Natural killer cell (primary cell): Measurements from ENCODE around the gene NDST1. TPM values are rescaled to one million over a fixed set of nuclear protein-coding genes. Genes with fewer than 3 reads are reported as not detected.
A peak's percentile ranks its signal among the peaks of the same experiment; 100 is the strongest.
"Not testable (repeated sequence)": the region's sequence is repeated elsewhere in the genome, so short reads cannot be mapped to it uniquely, and the experiment has no call there.

Experiments
- ATAC-seq, 3 donors: fragments of 150-1000 bp in 2 of 3; fragments of 200-7000 bp in 1 of 3; cut with Tn5 transposase; 1 replicate in 1 of 3; 2 replicates in 2 of 3; pipeline ENCODE4 v1.10.0; 2021; ENCODE audit warnings: mild to moderate bottlenecking in 2 of 3, moderate library complexity in 2 of 3
- DNase-seq, 2 donors: peaks; one replicate each; pipeline versions ENCODE4 v3.0.0 to v3.0.0-alpha.2; 2013 to 2021; ENCODE audit warnings: mixed read lengths in 1 of 2
- H3K27ac ChIP-seq: one replicate; pipeline ENCODE4 v1.5.1; 2013; ENCODE audit warnings: mild to moderate bottlenecking, low read length
- H3K27me3 ChIP-seq: one replicate; pipeline ENCODE4 v1.6.1; 2013; ENCODE audit warnings: low read length; ENCODE audit not compliant: control insufficient read depth, insufficient read depth
- H3K36me3 ChIP-seq: one replicate; pipeline ENCODE4 v1.6.1; 2013; ENCODE audit warnings: low read length; ENCODE audit not compliant: control insufficient read depth, insufficient read depth
- H3K4me1 ChIP-seq: one replicate; pipeline ENCODE4 v1.6.1; 2013; ENCODE audit warnings: low read length; ENCODE audit not compliant: control insufficient read depth, insufficient read depth
- H3K4me3 ChIP-seq: one replicate; pipeline ENCODE4 v1.5.1; 2013; ENCODE audit warnings: low read length
- H3K9me3 ChIP-seq: one replicate; pipeline ENCODE4 v1.6.1; 2013; ENCODE audit warnings: low read length; ENCODE audit not compliant: control insufficient read depth, insufficient read depth
- H3K27ac Mint-ChIP-seq, 2 donors: one replicate each; pipeline ENCODE4 v1.8.0; 2022; ENCODE audit warnings: mild to moderate bottlenecking in 2 of 2, mixed read lengths in 2 of 2, moderate library complexity in 1 of 2
- H3K27me3 Mint-ChIP-seq, 2 donors: one replicate each; pipeline ENCODE4 v1.8.0; 2022; ENCODE audit warnings: low read depth in 2 of 2, mixed read lengths in 2 of 2
- H3K36me3 Mint-ChIP-seq: one replicate; pipeline ENCODE4 v1.8.0; 2022; ENCODE audit warnings: mixed read lengths
- H3K4me1 Mint-ChIP-seq, 2 donors: one replicate each; pipeline ENCODE4 v1.8.0; 2022; ENCODE audit warnings: mixed read lengths in 2 of 2
- H3K4me3 Mint-ChIP-seq: one replicate; pipeline ENCODE4 v1.8.0; 2022; ENCODE audit warnings: mild to moderate bottlenecking, moderate library complexity, mixed read lengths
- H3K9me3 Mint-ChIP-seq, 2 donors: one replicate each; pipeline ENCODE4 v1.8.0; 2022; ENCODE audit warnings: mixed read lengths in 2 of 2
- WGBS: methylation state at CpG from one replicate; pipeline ENCODE4 v1.1.7; 2013; ENCODE audit warnings: missing lambda C conversion rate; ENCODE audit not compliant: insufficient coverage; 5-methylcytosine and 5-hydroxymethylcytosine counted together
- intact Hi-C: fragments of 100-400 bp; cut with micrococcal nuclease; formaldehyde crosslinking; loops from one replicate; pipeline ENCODE4 v1.14.2; 2022
- total RNA-seq, 4 donors: library from RNA; stranded (reverse); fragments of 120-200 nt in 1 of 4; gene quantifications; one replicate each; pipeline versions ENCODE4 v1.2.3 to v1.2.4, GENCODE V29; 2013 to 2022
- TF ChIP-seq, protein P1 (sequence below): fragments of 200-600 bp; IDR thresholded peaks from one replicate; pipeline ENCODE4 v1.8.0; 2022; ENCODE audit warnings: antibody characterized with exemption

The NDST1 gene
- total RNA-seq, 3 donors from 2014 or later (not counting 1 experiment from before 2014, with no cell fraction given), result 2.8 to 12.3 (median 4.3) TPM

DNA sequence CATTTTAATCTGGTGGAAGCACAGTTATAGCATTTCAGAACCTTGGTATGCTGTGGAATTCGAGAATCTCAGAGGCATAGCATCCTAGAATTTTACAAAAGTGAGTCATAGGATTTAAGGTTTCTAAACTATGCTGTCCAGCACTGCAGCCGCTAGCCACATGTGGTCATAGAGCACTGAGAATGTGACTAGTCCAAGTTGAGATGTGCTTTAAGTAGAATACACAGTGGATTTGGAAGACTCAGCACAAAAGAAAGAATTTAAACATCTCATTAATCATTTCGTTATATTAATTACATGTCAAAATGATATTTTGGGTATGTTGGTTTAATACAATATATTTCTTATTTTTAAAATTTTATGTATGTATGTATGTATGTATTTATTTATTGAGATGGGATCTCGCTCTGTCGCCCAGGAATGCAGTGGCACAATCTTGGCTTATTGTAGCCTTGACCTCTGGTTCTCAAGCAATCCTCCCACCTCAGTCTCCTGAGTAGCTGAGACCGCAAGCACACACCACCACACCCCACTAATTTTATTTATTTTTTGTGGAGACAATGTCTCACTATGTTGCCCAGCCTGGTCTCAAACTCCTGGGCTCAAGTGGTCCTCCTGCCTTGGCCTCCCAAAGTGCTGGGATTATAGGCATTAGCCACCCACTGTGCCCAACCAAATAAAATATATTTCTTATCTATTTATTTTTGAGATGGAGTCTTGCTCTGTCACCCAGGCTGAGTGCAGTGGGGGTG is 38.0 kb upstream of the NDST1 start:
- no peak for ATAC-seq
- Mint-ChIP-seq H3K4me3 (no peak overlapping the region), H3K27ac (no peak overlapping the region), H3K36me3 (no peaks in the 10 kb centered on the region), H3K27me3 (peaks cover 0 to 9% of the 10 kb centered on the region in 2 donors), H3K4me1 (no peaks in the 10 kb centered on the region), H3K9me3 (no peaks in the 10 kb centered on the region)
- no peaks in the 10 kb centered on the region for H3K27me3 ChIP-seq
- 97% methylated on average over 3 of the region's 6 CpGs for WGBS
- DNase-seq, result no peak
- H3K4me3 ChIP-seq, result no peak overlapping the region
- no peaks in the 10 kb centered on the region for H3K4me1 ChIP-seq
- no peak overlapping the region for H3K27ac ChIP-seq
- TF ChIP-seq, protein P1, sequence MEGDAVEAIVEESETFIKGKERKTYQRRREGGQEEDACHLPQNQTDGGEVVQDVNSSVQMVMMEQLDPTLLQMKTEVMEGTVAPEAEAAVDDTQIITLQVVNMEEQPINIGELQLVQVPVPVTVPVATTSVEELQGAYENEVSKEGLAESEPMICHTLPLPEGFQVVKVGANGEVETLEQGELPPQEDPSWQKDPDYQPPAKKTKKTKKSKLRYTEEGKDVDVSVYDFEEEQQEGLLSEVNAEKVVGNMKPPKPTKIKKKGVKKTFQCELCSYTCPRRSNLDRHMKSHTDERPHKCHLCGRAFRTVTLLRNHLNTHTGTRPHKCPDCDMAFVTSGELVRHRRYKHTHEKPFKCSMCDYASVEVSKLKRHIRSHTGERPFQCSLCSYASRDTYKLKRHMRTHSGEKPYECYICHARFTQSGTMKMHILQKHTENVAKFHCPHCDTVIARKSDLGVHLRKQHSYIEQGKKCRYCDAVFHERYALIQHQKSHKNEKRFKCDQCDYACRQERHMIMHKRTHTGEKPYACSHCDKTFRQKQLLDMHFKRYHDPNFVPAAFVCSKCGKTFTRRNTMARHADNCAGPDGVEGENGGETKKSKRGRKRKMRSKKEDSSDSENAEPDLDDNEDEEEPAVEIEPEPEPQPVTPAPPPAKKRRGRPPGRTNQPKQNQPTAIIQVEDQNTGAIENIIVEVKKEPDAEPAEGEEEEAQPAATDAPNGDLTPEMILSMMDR, result no peak
- H3K36me3 ChIP-seq, result no peaks in the 10 kb centered on the region
- intact Hi-C loops, result no loop called here
- no peaks in the 10 kb centered on the region for H3K9me3 ChIP-seq

DNA sequence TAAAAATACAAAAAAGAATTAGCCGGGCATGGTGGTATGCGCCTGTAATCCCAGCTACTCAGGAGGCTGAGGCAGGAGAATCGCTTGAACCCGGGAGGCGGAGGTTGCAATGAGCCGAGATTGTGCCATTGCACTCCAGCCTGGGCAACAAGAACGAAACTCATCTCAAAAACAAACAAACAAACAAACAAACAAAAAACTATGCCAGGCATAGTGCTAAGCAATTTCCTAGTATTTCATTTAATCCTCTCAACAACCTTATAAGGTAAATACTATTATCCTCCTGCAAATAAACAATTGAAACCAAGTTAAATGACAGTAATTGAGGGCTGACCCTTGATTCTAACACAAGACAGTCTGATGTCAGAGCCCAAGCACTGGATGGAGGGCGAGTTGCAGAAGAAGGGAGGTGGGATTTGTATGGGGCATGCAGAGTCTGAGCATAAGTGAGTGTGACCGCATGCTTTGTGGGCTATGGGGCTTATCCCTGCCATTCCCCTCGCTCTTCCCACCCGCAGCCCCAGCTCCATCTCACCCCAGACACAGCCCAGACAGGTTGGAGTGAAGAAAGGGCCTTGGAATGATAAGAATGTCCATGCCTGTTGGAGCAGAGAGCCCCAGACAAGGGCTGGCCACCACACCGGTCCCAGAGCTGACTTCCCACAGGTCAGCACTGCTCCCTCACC is 34.1 kb upstream of the NDST1 start:
- H3K27me3 Mint-ChIP-seq, result peaks cover 0 to 6% of the 10 kb centered on the region in 2 donors
- H3K4me1 ChIP-seq, result peaks cover 8% of the 10 kb centered on the region
- intact Hi-C loops, result no loop called here
- H3K27me3 ChIP-seq, result no peaks in the 10 kb centered on the region
- no peak overlapping the region for H3K27ac ChIP-seq
- H3K9me3 Mint-ChIP-seq, result no peaks in the 10 kb centered on the region
- H3K9me3 ChIP-seq, result no peaks in the 10 kb centered on the region
- DNase-seq (no peak), ATAC-seq (no peak)
- no peak overlapping the region for H3K4me3 ChIP-seq
- no peaks in the 10 kb centered on the region for H3K36me3 ChIP-seq
- 91% methylated on average over 11 of the region's 12 CpGs for WGBS
- no peak overlapping the region for H3K4me3 Mint-ChIP-seq
- H3K27ac Mint-ChIP-seq, result no peak overlapping the region
- no peaks in the 10 kb centered on the region for H3K36me3 Mint-ChIP-seq
- TF ChIP-seq, protein P1, result no peak
- H3K4me1 Mint-ChIP-seq, result peaks cover 13 to 14% of the 10 kb centered on the region in 2 donors

DNA sequence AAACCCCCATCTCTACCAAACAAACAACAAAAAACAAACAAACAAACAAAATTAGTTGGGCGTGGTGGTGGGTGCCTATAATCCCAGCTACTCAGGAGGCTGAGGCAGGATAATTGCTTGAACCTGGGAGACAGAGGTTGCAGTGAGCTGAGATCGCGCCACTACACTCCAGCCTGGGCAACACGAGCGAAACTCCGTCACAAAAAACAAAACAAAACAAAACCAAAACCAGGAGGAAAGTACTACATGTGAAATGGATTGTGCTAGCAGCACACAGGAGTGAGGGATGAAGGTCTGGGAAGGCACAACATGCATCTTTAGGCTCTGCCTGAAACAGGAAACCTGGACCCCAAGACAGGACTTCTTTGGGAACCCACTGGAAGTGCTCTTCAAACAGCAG is 31.4 kb upstream of the NDST1 start:
- DNase-seq, H3K27me3 ChIP-seq, intact Hi-C loops, H3K9me3 Mint-ChIP-seq, H3K36me3 ChIP-seq, H3K27ac ChIP-seq, H3K27me3 Mint-ChIP-seq, H3K4me3 ChIP-seq, ATAC-seq, H3K36me3 Mint-ChIP-seq, H3K9me3 ChIP-seq, H3K4me1 ChIP-seq, H3K4me3 Mint-ChIP-seq: not testable (repeated sequence)
- peak overlapping the region in 1 of 2 donors; percentile 35 for H3K27ac Mint-ChIP-seq
- H3K4me1 Mint-ChIP-seq, result peaks cover 13 to 14% of the 10 kb centered on the region in 2 donors
- WGBS, result 88% methylated on average over 1 of the region's 6 CpGs

DNA sequence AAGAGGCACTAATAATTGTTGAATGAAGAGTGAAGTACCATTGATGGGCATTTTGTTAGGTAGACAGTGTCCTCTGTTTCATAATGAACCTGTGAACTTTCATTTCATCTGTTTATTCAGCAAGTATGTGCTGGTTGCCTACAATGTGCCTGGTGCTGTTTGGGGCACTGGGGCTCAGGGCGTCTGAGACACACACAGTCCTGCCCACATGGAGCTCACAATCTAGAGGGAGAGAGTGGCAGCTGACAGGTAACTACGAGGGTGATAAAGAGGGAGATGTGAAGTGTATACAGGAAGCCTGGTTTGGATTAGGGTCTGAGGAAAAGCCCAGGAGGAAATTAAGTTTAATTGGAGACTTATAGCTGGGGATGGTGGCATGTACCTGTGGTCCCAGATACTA is 28.5 kb upstream of the NDST1 start:
- H3K27ac ChIP-seq, result no peak overlapping the region
- DNase-seq (no peak), ATAC-seq (no peak)
- H3K9me3 ChIP-seq, result no peaks in the 10 kb centered on the region
- no peaks in the 10 kb centered on the region for H3K36me3 Mint-ChIP-seq
- H3K27ac Mint-ChIP-seq, result no peak overlapping the region
- H3K4me1 ChIP-seq, result peaks cover 8% of the 10 kb centered on the region
- H3K27me3 ChIP-seq, result no peaks in the 10 kb centered on the region
- WGBS, result 72% methylated on average over 2 of the region's 2 CpGs
- no peak overlapping the region for H3K4me3 ChIP-seq
- peaks cover 13 to 14% of the 10 kb centered on the region in 2 donors for H3K4me1 Mint-ChIP-seq
- H3K9me3 Mint-ChIP-seq, result no peaks in the 10 kb centered on the region
- TF ChIP-seq, protein P1, result no peak
- intact Hi-C loops, result no loop called here
- no peak overlapping the region for H3K4me3 Mint-ChIP-seq
- H3K36me3 ChIP-seq, result no peaks in the 10 kb centered on the region
- peaks cover 0 to 2% of the 10 kb centered on the region in 2 donors for H3K27me3 Mint-ChIP-seq
